SH-SY5Y (cell line): Measurements from ENCODE around the gene CLOCK.

Source experiments
- GATA2 ChIP-seq: IDR thresholded peaks from 2 replicates; pipeline ENCODE4 v1.6.1; 2011; ENCODE audit warnings: mild to moderate bottlenecking, low read depth, low read length
- GATA3 ChIP-seq: IDR thresholded peaks from 2 replicates; pipeline ENCODE4 v1.6.1; 2011; ENCODE audit warnings: low read depth, mild to moderate bottlenecking, low read length, moderate library complexity

The CLOCK gene

GRCh38 chr4:55378617-55379467, 167.9 kb downstream of the CLOCK start:
- TF ChIP-seq GATA3 (no peak), GATA2 (no peak)
